Naive thymus-derived CD4-positive, alpha-beta T cell (primary cell): ENCODE data around the gene LACTBL1. TPM values are rescaled to one million over a fixed set of nuclear protein-coding genes. Genes with fewer than 3 reads are reported as not detected.
"Not testable (repeated sequence)": the region's sequence is repeated elsewhere in the genome, so short reads cannot be mapped to it uniquely, and the experiment has no call there.

Experiments used
- ATAC-seq: fragments of 150-1000 bp; cut with Tn5 transposase; 2 replicates; pipeline ENCODE4 v1.10.0; 2021; ENCODE audit warnings: mild to moderate bottlenecking, moderate library complexity
- CTCF ChIA-PET: fragments of 350-600 bp; sonication (Branson Sonifier 250); formaldehyde crosslinking; loops from one replicate; lab custom pipeline; 2021; ENCODE audit warnings: antibody characterized with exemption; lab: Charles Lee
- POLR2A ChIA-PET: fragments of 350-600 bp; sonication (Branson Sonifier 250); formaldehyde crosslinking; loops from one replicate; lab custom pipeline; 2021; ENCODE audit warnings: antibody characterized with exemption, inconsistent platforms; lab: Charles Lee
- DNase-seq, 9 donors: peaks; one replicate each; pipeline versions ENCODE4 v3.0.0 to v3.0.0-alpha.2; 2020 to 2022; ENCODE audit warnings: mixed read lengths in 1 of 9
- H3K27ac ChIP-seq: one replicate; pipeline ENCODE4 v1.7.0; 2013; ENCODE audit warnings: mild to moderate bottlenecking, low read depth, low read length, moderate library complexity
- H3K27me3 ChIP-seq, 2 donors: one replicate each; pipeline ENCODE4 v1.7.0; 2013; ENCODE audit warnings: low read length in 2 of 2, mild to moderate bottlenecking in 2 of 2, moderate library complexity in 2 of 2; ENCODE audit not compliant: control insufficient read depth in 2 of 2, insufficient read depth in 2 of 2
- H3K36me3 ChIP-seq, 3 experiments: 1 replicate in 2 of 3; 2 replicates in 1 of 3; pipeline ENCODE4 v1.7.0; 2013; ENCODE audit warnings: low read length in 3 of 3, mild to moderate bottlenecking in 3 of 3, moderate library complexity in 1 of 3; ENCODE audit not compliant: insufficient read depth in 3 of 3, control insufficient read depth in 2 of 3
- H3K4me1 ChIP-seq, 2 donors: one replicate each; pipeline ENCODE4 v1.7.0; 2013; ENCODE audit warnings: low read length in 2 of 2, mild to moderate bottlenecking in 2 of 2, moderate library complexity in 1 of 2; ENCODE audit not compliant: control insufficient read depth in 2 of 2, insufficient read depth in 2 of 2
- H3K4me3 ChIP-seq: 2 replicates; pipeline ENCODE4 v1.7.0; 2013; ENCODE audit warnings: mild to moderate bottlenecking, low read length
- H3K9me3 ChIP-seq, 3 experiments: 1 replicate in 2 of 3; 2 replicates in 1 of 3; pipeline ENCODE4 v1.7.0; 2013; ENCODE audit warnings: low read length in 3 of 3; ENCODE audit not compliant: control insufficient read depth in 2 of 3
- H3K27ac Mint-ChIP-seq, 9 donors: one replicate each; pipeline ENCODE4 v1.8.0; 2020 to 2022; ENCODE audit warnings: mixed read lengths in 9 of 9, mild to moderate bottlenecking in 8 of 9, moderate library complexity in 5 of 9, inconsistent platforms in 2 of 9
- H3K27me3 Mint-ChIP-seq, 5 donors: one replicate each; pipeline ENCODE4 v1.8.0; 2021 to 2022; ENCODE audit warnings: mixed read lengths in 5 of 5, mild to moderate bottlenecking in 1 of 5
- H3K36me3 Mint-ChIP-seq, 5 donors: one replicate each; pipeline ENCODE4 v1.8.0; 2020 to 2022; ENCODE audit warnings: mixed read lengths in 5 of 5, mild to moderate bottlenecking in 3 of 5, inconsistent platforms in 1 of 5
- H3K4me1 Mint-ChIP-seq, 7 donors: one replicate each; pipeline ENCODE4 v1.8.0; 2020 to 2022; ENCODE audit warnings: mixed read lengths in 7 of 7, mild to moderate bottlenecking in 3 of 7, inconsistent platforms in 1 of 7
- H3K4me3 Mint-ChIP-seq, 10 donors: one replicate each; pipeline ENCODE4 v1.8.0; 2020 to 2022; ENCODE audit warnings: mild to moderate bottlenecking in 10 of 10, mixed read lengths in 10 of 10, moderate library complexity in 6 of 10, inconsistent platforms in 2 of 10
- H3K9me3 Mint-ChIP-seq, 11 donors: one replicate each; pipeline ENCODE4 v1.8.0; 2020 to 2022; ENCODE audit warnings: mixed read lengths in 11 of 11, mild to moderate bottlenecking in 4 of 11, inconsistent platforms in 1 of 11, moderate library complexity in 1 of 11
- intact Hi-C, 2 donors: fragments of 100-400 bp; cut with micrococcal nuclease; formaldehyde crosslinking; loops; one replicate each; pipeline ENCODE4 v1.15.1; 2023
- polyA plus RNA-seq, 2 donors: library from polyadenylated mRNA; unstranded; fragments of 300-500 nt; fragmentation: Illumina TruSeq; gene quantifications; one replicate each; pipeline ENCODE4 v1.2.3, GENCODE V29; 2021
- total RNA-seq, 6 experiments: library from RNA in 5 of 6; stranded (reverse) in 5 of 6; gene quantifications; 1 replicate in 5 of 6; 2 replicates in 1 of 6; pipeline ENCODE4 v1.2.3 and lab custom pipeline; 2021 to 2026

Gene LACTBL1
- total and polyA plus RNA-seq, 7 experiments from 2014 or later, result not detected

GRCh38 chr1:23002218-23002617, 29.6 kb upstream of the LACTBL1 start:
- H3K27me3 ChIP-seq, H3K27ac Mint-ChIP-seq, H3K9me3 Mint-ChIP-seq, POLR2A ChIA-PET, H3K4me3 ChIP-seq, H3K9me3 ChIP-seq, H3K27ac ChIP-seq, H3K36me3 Mint-ChIP-seq, ATAC-seq, H3K4me1 Mint-ChIP-seq, CTCF ChIA-PET, intact Hi-C loops, H3K4me3 Mint-ChIP-seq, H3K4me1 ChIP-seq, H3K36me3 ChIP-seq, DNase-seq, H3K27me3 Mint-ChIP-seq: not testable (repeated sequence)

GRCh38 chr1:23000133-23000532, 27.5 kb upstream of the LACTBL1 start:
- H3K4me3 ChIP-seq, ATAC-seq, H3K4me1 ChIP-seq, H3K36me3 Mint-ChIP-seq, H3K9me3 Mint-ChIP-seq, H3K27ac Mint-ChIP-seq, POLR2A ChIA-PET, H3K27me3 ChIP-seq, intact Hi-C loops, CTCF ChIA-PET, H3K36me3 ChIP-seq, H3K4me1 Mint-ChIP-seq, H3K27me3 Mint-ChIP-seq, DNase-seq, H3K9me3 ChIP-seq, H3K4me3 Mint-ChIP-seq, H3K27ac ChIP-seq: not testable (repeated sequence)

GRCh38 chr1:22997528-22997927, 24.9 kb upstream of the LACTBL1 start:
- H3K36me3 ChIP-seq, H3K9me3 ChIP-seq, ATAC-seq, H3K27me3 ChIP-seq, CTCF ChIA-PET, POLR2A ChIA-PET, H3K27ac Mint-ChIP-seq, H3K4me1 Mint-ChIP-seq, H3K27me3 Mint-ChIP-seq, H3K4me1 ChIP-seq, H3K4me3 ChIP-seq, DNase-seq, intact Hi-C loops, H3K36me3 Mint-ChIP-seq, H3K27ac ChIP-seq, H3K4me3 Mint-ChIP-seq: not testable (repeated sequence)
- peaks cover 0 to 18% (median 5%) of the 10 kb centered on the region in 11 donors for H3K9me3 Mint-ChIP-seq

GRCh38 chr1:22995774-22996173, 23.1 kb upstream of the LACTBL1 start:
- CTCF ChIA-PET, result interaction anchor here (0.5 kb wide), 1 partner anchor 11 kb away, joined by 3 read pairs; no protein-coding TSS in a partner anchor
- no peaks in the 10 kb centered on the region for H3K27me3 Mint-ChIP-seq
- H3K4me3 Mint-ChIP-seq, result no peak overlapping the region
- no peak overlapping the region for H3K27ac Mint-ChIP-seq
- no peaks in the 10 kb centered on the region for H3K4me1 ChIP-seq
- no peak for DNase-seq
- H3K36me3 Mint-ChIP-seq, result no peaks in the 10 kb centered on the region
- no peak overlapping the region for H3K4me3 ChIP-seq
- peaks cover 0 to 8% (median 0%) of the 10 kb centered on the region in 3 experiments for H3K9me3 ChIP-seq
- no peak for ATAC-seq
- H3K27me3 ChIP-seq, result no peaks in the 10 kb centered on the region
- H3K9me3 Mint-ChIP-seq, result peaks cover 0 to 18% (median 5%) of the 10 kb centered on the region in 11 donors
- H3K4me1 Mint-ChIP-seq, result no peaks in the 10 kb centered on the region
- no peaks in the 10 kb centered on the region for H3K36me3 ChIP-seq
- POLR2A ChIA-PET, result no interaction called here
- no peak overlapping the region for H3K27ac ChIP-seq
- intact Hi-C loops, result no loop called here

GRCh38 chr1:22993220-22993795, 20.6 kb upstream of the LACTBL1 start:
- H3K4me1 Mint-ChIP-seq, intact Hi-C loops, POLR2A ChIA-PET: not testable (repeated sequence)

GRCh38 chr1:22992384-22992783, 19.7 kb upstream of the LACTBL1 start:
- DNase-seq, H3K4me1 ChIP-seq, H3K27ac Mint-ChIP-seq, H3K4me3 ChIP-seq, H3K36me3 Mint-ChIP-seq, H3K27me3 ChIP-seq, CTCF ChIA-PET, H3K27ac ChIP-seq, H3K9me3 ChIP-seq, POLR2A ChIA-PET, H3K4me1 Mint-ChIP-seq, H3K27me3 Mint-ChIP-seq, H3K4me3 Mint-ChIP-seq, intact Hi-C loops, ATAC-seq, H3K36me3 ChIP-seq: not testable (repeated sequence)
- peaks cover 0 to 18% (median 5%) of the 10 kb centered on the region in 11 donors for H3K9me3 Mint-ChIP-seq

More at GRCh38 chr1:22993220-22993795, 20.6 kb upstream of the LACTBL1 start:
- H3K27ac Mint-ChIP-seq, H3K4me3 Mint-ChIP-seq, H3K27ac ChIP-seq, CTCF ChIA-PET, H3K4me3 ChIP-seq, DNase-seq, H3K9me3 ChIP-seq, H3K4me1 ChIP-seq, ATAC-seq, H3K27me3 Mint-ChIP-seq, H3K27me3 ChIP-seq, H3K36me3 ChIP-seq, H3K36me3 Mint-ChIP-seq: not testable (repeated sequence)
- peaks cover 0 to 18% (median 5%) of the 10 kb centered on the region in 11 donors for H3K9me3 Mint-ChIP-seq

- peaks cover 0 to 1% (median 0%) of the 10 kb centered on the region in 7 donors for H3K4me1 Mint-ChIP-seq
- DNase-seq, result no peak
- ChIA-PET POLR2A (no interaction called here), CTCF (interaction anchor here (1.2 kb wide), 2 partner anchors 20 to 200 kb away, joined by 3 read pairs; no protein-coding TSS in a partner anchor)
- no peak overlapping the region for H3K27ac Mint-ChIP-seq
- H3K9me3 Mint-ChIP-seq, result peaks cover 0 to 5% (median 0%) of the 10 kb centered on the region in 11 donors
- intact Hi-C loops, result no loop called here
- H3K4me1 ChIP-seq, result no peaks in the 10 kb centered on the region
- H3K27me3 Mint-ChIP-seq, result peaks cover 0 to 15% (median 12%) of the 10 kb centered on the region in 5 donors
- no peaks in the 10 kb centered on the region for H3K36me3 ChIP-seq
- no peak for ATAC-seq
- H3K36me3 Mint-ChIP-seq, result no peaks in the 10 kb centered on the region
- H3K4me3 Mint-ChIP-seq, result no peak overlapping the region
- H3K27ac ChIP-seq, result no peak overlapping the region
- H3K4me3 ChIP-seq, result no peak overlapping the region
- H3K9me3 ChIP-seq, result no peaks in the 10 kb centered on the region
- H3K27me3 ChIP-seq, result no peaks in the 10 kb centered on the region
Measured at GRCh38 chr1:22983944-22984343, 11.3 kb upstream of the LACTBL1 start.
